ENCODE results near the gene GNAI2. TPM values are rescaled to one million over a fixed set of nuclear protein-coding genes. Genes with fewer than 3 reads are reported as not detected.

Gene GNAI2
- total RNA-seq, 1 donor from 2014 or later: 176 TPM

- no peaks in the 10 kb centered on the region for H3K27me3 Mint-ChIP-seq (ENCODE audit: low read depth)
- no peaks in the 10 kb centered on the region for H3K9me3 Mint-ChIP-seq
- H3K36me3 Mint-ChIP-seq (ENCODE audit: low read depth): peaks cover 5% of the 10 kb centered on the region
- TF ChIP-seq, protein P1, sequence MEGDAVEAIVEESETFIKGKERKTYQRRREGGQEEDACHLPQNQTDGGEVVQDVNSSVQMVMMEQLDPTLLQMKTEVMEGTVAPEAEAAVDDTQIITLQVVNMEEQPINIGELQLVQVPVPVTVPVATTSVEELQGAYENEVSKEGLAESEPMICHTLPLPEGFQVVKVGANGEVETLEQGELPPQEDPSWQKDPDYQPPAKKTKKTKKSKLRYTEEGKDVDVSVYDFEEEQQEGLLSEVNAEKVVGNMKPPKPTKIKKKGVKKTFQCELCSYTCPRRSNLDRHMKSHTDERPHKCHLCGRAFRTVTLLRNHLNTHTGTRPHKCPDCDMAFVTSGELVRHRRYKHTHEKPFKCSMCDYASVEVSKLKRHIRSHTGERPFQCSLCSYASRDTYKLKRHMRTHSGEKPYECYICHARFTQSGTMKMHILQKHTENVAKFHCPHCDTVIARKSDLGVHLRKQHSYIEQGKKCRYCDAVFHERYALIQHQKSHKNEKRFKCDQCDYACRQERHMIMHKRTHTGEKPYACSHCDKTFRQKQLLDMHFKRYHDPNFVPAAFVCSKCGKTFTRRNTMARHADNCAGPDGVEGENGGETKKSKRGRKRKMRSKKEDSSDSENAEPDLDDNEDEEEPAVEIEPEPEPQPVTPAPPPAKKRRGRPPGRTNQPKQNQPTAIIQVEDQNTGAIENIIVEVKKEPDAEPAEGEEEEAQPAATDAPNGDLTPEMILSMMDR (conservative IDR thresholded peaks at IDR 0.05): peak; percentile 62
- peak overlapping the region; percentile 96 for H3K27ac Mint-ChIP-seq (ENCODE audit: unreplicated experiment)
- H3K4me1 Mint-ChIP-seq: peaks cover 40% of the 10 kb centered on the region
- H3K4me3 Mint-ChIP-seq: peak overlapping the region; percentile 51
- DNase-seq (ENCODE audit: low read depth, low spot score): no peak
Observed at GRCh38 chr3:50256978-50257890, 21.2 kb downstream of the GNAI2 start.

DNA sequence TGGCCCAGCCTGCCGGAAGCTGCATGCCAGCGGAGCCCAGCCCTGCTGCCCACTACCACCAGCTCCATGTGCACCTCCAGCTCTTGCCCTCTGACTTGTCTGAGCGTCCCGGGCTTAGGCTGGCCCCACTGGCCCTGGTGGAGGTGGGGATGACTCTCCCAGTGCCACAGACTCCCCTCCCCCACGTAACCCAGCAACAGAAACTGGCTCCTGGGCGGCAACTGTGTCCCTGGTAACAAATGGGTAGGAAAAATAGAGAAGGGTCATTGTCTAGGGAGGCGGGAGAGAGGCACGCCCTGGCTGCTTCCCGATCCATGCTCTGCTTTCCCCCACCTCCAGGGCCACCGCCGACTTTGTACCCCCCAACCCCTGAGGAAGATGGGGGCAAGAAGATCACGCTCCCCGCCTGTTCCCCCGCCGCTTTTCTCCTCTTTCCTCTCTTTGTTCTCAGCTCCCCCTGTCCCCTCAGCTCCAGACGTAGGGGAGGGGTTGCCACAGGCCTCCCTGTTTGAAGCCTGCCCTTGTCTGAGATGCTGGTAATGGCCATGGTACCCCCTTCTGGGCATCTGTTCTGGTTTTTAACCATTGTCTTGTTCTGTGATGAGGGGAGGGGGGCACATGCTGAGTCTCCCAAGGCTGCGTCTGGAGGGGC, 22.2 kb downstream of the GNAI2 start:
- Mint-ChIP-seq H3K27me3 (ENCODE audit: low read depth) (no peaks in the 10 kb centered on the region), H3K27ac (ENCODE audit: unreplicated experiment) (peak overlapping the region; percentile 96), H3K9me3 (no peaks in the 10 kb centered on the region), H3K36me3 (ENCODE audit: low read depth) (peaks cover 5% of the 10 kb centered on the region), H3K4me1 (peaks cover 50% of the 10 kb centered on the region), H3K4me3 (peak overlapping the region; percentile 72)
- TF ChIP-seq, protein P1 (conservative IDR thresholded peaks at IDR 0.05): no peak
- DNase-seq (ENCODE audit: low read depth, low spot score): no peak

DNA sequence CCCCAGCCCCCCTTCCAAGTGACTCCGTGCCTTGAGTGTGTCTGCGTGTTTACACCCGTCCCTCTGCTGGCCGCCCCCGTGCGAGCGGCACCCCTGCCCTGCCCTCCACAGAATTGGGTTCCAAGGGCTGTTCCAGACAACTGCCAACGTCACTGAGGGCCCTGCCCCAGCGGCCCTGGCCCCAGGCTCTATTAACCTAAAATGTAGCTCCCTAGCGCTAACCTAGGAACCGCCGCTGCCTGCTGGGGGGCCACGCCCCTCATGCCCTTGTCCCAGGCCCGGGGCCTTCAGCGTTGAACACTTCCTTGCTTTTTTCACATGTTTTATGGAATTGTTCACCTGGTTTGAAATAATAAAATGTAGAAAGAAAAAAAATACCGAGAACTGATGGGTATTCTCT, 23.0 kb downstream of the GNAI2 start:
- Mint-ChIP-seq H3K27ac (ENCODE audit: unreplicated experiment) (peak overlapping the region; percentile 75), H3K36me3 (ENCODE audit: low read depth) (peaks cover 5% of the 10 kb centered on the region), H3K4me1 (peaks cover 55% of the 10 kb centered on the region), H3K27me3 (ENCODE audit: low read depth) (no peaks in the 10 kb centered on the region), H3K9me3 (no peaks in the 10 kb centered on the region), H3K4me3 (no peak overlapping the region)
- DNase-seq (ENCODE audit: low read depth, low spot score): no peak
- TF ChIP-seq, protein P1 (conservative IDR thresholded peaks at IDR 0.05): no peak

DNA sequence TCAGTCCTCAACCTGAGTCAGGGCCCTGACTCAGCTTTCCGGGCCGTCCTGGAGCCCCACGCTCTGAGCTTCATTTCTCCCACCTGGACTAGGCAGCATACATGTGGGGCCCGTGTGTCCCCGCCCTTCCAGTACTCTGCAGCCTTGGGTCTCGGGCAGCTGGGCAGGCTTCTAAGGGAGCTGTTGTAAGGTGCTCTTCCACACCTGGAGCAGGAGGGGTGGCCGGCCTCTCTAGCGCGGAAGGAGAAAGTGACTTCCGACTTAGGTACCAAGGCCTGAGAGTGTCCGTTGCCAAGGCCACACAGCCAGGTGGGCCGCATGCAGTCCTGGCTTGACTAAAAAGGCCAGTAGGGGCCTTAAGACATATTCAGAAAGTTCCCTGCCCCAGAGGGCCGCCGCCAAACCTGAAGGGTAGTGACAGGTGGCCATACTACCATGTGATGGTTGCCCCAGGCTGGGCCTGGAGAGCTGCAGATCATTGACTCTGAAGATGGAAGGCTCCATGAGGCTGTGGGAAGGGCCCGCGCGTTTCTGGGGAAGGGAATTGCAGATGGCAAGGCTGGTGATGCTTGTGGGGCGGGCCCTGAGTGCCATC, 23.5 kb downstream of the GNAI2 start:
- Mint-ChIP-seq H3K4me1 (peaks cover 60% of the 10 kb centered on the region), H3K27me3 (ENCODE audit: low read depth) (no peaks in the 10 kb centered on the region), H3K36me3 (ENCODE audit: low read depth) (peaks cover 5% of the 10 kb centered on the region), H3K27ac (ENCODE audit: unreplicated experiment) (peak overlapping the region; percentile 81), H3K4me3 (peak overlapping the region; percentile 77), H3K9me3 (no peaks in the 10 kb centered on the region)
- no peak for DNase-seq (ENCODE audit: low read depth, low spot score)
- TF ChIP-seq, protein P1 (conservative IDR thresholded peaks at IDR 0.05): no peak

DNA sequence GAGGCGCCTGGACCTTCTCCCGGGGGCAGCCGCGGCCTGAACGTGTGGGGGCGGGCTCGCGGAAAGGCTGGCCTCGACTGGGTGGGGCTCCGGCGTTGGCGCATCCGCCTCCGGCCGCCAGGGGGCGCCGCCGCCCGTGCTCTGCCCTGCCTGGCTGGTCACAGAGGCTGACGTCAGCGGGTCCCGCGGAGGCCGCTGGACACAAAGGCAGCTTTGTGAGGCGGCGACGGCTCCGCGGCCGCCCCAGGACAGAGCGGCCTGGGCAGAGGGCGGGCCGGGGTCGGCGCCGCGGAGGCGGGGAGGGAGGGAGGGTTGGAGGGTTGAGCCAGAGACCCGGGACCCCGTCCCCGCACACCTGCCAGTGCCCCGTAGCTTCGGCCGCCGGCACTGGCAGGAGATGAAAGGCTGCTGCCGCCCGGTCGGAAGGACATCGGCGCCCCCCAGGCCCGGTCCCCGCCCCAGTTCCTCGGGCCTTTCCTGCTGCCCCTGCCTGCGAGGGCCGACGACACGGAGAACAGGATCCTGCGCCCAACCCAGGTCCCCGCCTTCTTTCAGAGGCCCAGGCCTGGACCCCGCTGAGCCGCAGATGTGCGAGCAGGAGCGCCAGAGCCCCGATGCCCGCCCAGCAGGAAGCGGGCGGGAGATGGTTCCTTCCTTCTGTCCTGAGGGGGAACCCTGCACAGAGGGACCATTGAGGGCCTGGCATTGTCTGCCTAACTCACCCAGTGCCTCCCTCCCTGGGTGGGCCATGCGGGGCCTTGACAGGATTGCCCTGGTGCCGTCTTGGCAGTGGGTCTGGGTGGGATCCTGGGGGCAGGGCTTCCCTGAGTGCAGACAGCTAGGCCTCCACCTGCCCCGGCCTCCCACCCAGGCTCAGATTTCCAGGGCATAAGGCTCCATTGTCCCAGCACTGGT, 24.3 kb downstream of the GNAI2 start:
- H3K27me3 Mint-ChIP-seq (ENCODE audit: low read depth): no peaks in the 10 kb centered on the region
- H3K4me1 Mint-ChIP-seq: peaks cover 64% of the 10 kb centered on the region
- peak overlapping the region; percentile 77 for H3K4me3 Mint-ChIP-seq
- DNase-seq (ENCODE audit: low read depth, low spot score): peak; percentile 94
- peaks cover 5% of the 10 kb centered on the region for H3K36me3 Mint-ChIP-seq (ENCODE audit: low read depth)
- H3K27ac Mint-ChIP-seq (ENCODE audit: unreplicated experiment): peak overlapping the region; percentile 97
- TF ChIP-seq, protein P1 (conservative IDR thresholded peaks at IDR 0.05): peak; percentile 99
- H3K9me3 Mint-ChIP-seq: no peaks in the 10 kb centered on the region

Data from neural crest cell (in vitro differentiated cells).